ENCODE measurements around the gene SDF2. TPM values are rescaled to one million over a fixed set of nuclear protein-coding genes. Genes with fewer than 3 reads are reported as not detected.
A peak's percentile ranks its signal among the peaks of the same experiment; 100 is the strongest.

SDF2 gene, protein sequence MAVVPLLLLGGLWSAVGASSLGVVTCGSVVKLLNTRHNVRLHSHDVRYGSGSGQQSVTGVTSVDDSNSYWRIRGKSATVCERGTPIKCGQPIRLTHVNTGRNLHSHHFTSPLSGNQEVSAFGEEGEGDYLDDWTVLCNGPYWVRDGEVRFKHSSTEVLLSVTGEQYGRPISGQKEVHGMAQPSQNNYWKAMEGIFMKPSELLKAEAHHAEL
- 71.0 and 73.0 TPM in 2 replicates for total RNA-seq
- long read RNA-seq, transcript SDF2-201 (3 exons, 1,568 nt): major isoform, 150 of 176 reads
- long read RNA-seq, transcript SDF2-210 (3 exons, 1,025 nt): minor isoform, 11 of 176 reads
- long read RNA-seq, partial matches to known transcripts: 1 of 176 reads
- long read RNA-seq, other reads (novel, unspliced or antisense): 7 of 176 reads

DNA sequence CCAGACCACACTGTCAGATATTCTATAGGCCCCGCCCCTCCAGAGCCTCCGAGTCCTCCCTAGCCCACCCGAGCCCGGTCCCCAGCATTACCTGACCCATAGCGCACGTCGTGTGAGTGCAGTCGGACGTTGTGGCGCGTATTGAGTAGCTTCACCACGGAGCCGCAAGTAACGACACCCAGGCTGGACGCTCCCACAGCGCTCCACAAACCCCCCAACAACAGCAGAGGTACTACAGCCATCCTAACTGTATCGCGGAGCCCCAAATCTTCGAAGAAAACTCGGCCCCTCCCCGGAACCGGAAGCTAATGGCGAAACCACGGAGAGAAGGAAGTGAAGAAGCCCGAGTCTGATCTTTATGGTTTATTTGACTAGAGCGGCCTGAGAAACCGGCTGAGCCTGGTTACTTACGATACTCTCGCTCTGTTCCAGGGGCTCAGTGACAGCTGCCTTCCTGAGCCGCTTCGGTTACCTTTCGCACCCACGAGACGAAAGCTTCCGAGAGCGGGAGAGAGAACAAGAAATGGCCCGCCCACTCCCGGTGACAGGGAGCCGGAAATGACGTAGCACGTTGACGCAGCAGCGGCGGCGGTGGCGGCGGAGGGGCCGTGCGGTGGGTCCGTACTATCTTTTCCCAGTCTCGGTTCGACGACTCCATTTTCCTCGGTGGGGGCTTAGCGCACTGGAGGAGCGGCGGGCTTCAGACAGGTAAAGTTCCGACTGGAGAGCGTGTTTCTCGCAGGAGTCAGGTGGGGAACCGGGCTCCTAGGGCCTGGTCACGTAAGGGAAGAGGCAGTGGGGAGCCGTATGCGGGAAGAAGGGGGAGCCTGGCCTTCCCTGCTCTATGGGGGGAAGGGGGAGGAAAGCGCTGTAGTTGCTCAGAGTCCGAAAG, at the start of gene SDF2, which contains the start of gene SUPT6H:
Gene SDF2 (minus strand): TSS at position 272 of the 892 bp plus-strand sequence. CDS start 30 bp downstream, at position 242.
Gene SUPT6H (plus strand): TSS at position 571 of the 892 bp plus-strand sequence. CDS start 11,197 bp downstream, outside the sequence.
- no peaks in the 10 kb centered on the region for H3K27me3 Mint-ChIP-seq (ENCODE audit: unreplicated experiment)
- peaks cover 15% of the 10 kb centered on the region for H3K36me3 Mint-ChIP-seq (ENCODE audit: unreplicated experiment)
- no peak for TF ChIP-seq CTCF (IDR thresholded peaks at IDR 0.05)
- H3K4me3 Mint-ChIP-seq (ENCODE audit: unreplicated experiment): peak within 1 kb of the TSS; percentile 99
- H3K9me3 Mint-ChIP-seq (ENCODE audit: unreplicated experiment): no peaks in the 10 kb centered on the region
- peaks cover 42% of the 10 kb centered on the region for H3K4me1 Mint-ChIP-seq (ENCODE audit: unreplicated experiment)
- peak within 1 kb of the TSS; percentile 100 for H3K27ac Mint-ChIP-seq (ENCODE audit: unreplicated experiment)
- DNase-seq (ENCODE audit: extremely low spot score, unreplicated experiment): peak; percentile 95

DNA sequence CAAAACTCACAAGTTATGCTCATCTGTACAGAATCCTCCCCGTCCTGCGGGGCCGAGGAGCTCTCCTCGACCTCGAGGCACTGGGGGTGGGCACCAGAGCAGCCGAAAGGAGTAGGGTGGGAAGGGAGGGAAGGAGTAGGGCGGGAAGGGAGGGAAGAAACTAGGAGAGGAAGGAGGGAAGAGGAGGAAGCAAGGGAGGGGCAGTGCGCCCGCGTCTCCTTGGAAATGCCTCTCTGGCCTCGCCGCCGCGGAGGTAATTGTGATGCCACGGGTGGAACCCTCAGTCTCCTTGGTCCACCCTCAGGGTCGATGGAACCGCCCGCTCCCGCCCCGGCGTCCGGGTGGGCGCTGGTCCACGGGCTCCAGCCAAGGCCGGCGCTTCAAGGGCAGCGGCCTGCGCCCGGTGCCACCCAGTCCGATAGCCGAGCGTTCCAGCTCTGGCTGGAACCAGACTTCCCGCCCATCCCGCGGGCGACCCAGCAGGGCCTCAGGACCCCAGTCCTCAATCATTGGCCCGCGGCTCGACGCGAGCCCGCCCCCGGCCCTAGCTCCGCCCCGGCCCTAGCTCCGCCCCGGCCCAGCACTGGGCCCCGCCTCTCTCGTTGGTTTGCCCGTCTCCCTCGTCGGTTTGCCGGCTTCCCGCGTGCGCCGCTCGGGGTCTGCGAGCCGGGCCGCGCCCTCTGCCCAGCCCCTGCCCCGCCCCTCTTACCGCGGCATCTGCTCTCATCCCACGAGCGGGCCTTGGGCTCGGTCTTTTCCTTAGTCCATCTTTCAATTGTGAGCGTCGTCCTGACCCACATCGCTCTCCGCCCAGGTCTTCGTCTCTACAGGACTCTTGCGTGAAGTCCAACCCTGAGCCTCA, 49.4 kb upstream of the SDF2 start:
- H3K9me3 Mint-ChIP-seq (ENCODE audit: unreplicated experiment): no peaks in the 10 kb centered on the region
- TF ChIP-seq CTCF (IDR thresholded peaks at IDR 0.05): no peak
- peak overlapping the region; percentile 99 for H3K27ac Mint-ChIP-seq (ENCODE audit: unreplicated experiment)
- DNase-seq (ENCODE audit: extremely low spot score, unreplicated experiment): peak; percentile 98
- peak overlapping the region; percentile 91 for H3K4me3 Mint-ChIP-seq (ENCODE audit: unreplicated experiment)
- H3K36me3 Mint-ChIP-seq (ENCODE audit: unreplicated experiment): peaks cover 11% of the 10 kb centered on the region
- H3K27me3 Mint-ChIP-seq (ENCODE audit: unreplicated experiment): no peaks in the 10 kb centered on the region
- H3K4me1 Mint-ChIP-seq (ENCODE audit: unreplicated experiment): peaks cover 36% of the 10 kb centered on the region

- H3K36me3 Mint-ChIP-seq (ENCODE audit: unreplicated experiment): peaks cover 9% of the 10 kb centered on the region
- H3K4me3 Mint-ChIP-seq (ENCODE audit: unreplicated experiment): no peak overlapping the region
- peaks cover 18% of the 10 kb centered on the region for H3K4me1 Mint-ChIP-seq (ENCODE audit: unreplicated experiment)
- no peak for TF ChIP-seq CTCF (IDR thresholded peaks at IDR 0.05)
- no peak for DNase-seq (ENCODE audit: extremely low spot score, unreplicated experiment)
- no peaks in the 10 kb centered on the region for H3K27me3 Mint-ChIP-seq (ENCODE audit: unreplicated experiment)
- H3K27ac Mint-ChIP-seq (ENCODE audit: unreplicated experiment): no peak overlapping the region
- no peaks in the 10 kb centered on the region for H3K9me3 Mint-ChIP-seq (ENCODE audit: unreplicated experiment)
Measured at GRCh38 chr17:28707339-28707720, 45.6 kb upstream of the SDF2 start.

DNA sequence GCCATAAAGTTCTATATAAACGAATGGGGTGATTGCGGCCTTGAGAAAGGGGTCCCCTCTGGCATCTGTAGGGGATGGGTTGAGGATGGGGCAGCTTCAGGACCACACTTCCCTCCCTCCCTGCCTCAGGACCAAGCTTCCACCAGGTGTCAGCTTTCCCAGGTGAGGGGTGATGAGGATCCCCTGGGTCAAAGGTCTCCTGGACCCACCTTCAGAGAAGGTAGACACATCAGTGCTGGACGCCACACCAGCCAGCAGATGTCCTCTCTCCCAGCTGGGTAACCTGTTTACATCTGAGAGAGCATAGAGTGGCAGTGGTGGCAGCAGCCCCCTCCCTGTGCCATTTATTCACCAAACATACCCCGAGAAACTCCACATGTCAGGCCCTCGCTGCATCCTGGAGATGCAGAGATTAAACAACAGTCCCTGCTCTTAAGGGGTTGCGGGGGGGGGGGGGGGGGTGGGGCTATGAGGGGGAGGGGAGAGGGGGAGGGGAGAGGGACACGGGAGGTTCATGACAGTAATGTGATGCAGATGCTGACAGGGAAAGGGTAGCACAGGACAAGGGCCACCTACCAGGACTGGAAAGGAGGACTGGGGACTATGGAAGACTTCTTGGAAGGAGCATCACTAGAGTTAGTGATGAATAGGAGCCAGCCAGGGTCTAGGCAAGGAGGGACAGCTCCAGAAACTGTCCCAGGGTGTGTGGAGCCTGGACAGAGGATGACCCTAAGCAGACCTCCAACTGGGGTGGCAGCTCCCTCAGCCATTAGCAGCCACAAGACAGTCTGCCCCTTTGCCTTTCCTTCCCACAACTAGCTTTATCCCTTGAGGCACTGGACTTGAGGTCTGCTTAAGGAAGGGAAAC, 45.0 kb upstream of the SDF2 start:
- Mint-ChIP-seq H3K27ac (ENCODE audit: unreplicated experiment) (no peak overlapping the region), H3K36me3 (ENCODE audit: unreplicated experiment) (peaks cover 12% of the 10 kb centered on the region), H3K9me3 (ENCODE audit: unreplicated experiment) (no peaks in the 10 kb centered on the region), H3K4me3 (ENCODE audit: unreplicated experiment) (no peak overlapping the region), H3K27me3 (ENCODE audit: unreplicated experiment) (no peaks in the 10 kb centered on the region), H3K4me1 (ENCODE audit: unreplicated experiment) (peaks cover 12% of the 10 kb centered on the region)
- no peak for DNase-seq (ENCODE audit: extremely low spot score, unreplicated experiment)
- no peak for TF ChIP-seq CTCF (IDR thresholded peaks at IDR 0.05)
